Measurements from ENCODE around the gene VASN.

VASN gene

DNA sequence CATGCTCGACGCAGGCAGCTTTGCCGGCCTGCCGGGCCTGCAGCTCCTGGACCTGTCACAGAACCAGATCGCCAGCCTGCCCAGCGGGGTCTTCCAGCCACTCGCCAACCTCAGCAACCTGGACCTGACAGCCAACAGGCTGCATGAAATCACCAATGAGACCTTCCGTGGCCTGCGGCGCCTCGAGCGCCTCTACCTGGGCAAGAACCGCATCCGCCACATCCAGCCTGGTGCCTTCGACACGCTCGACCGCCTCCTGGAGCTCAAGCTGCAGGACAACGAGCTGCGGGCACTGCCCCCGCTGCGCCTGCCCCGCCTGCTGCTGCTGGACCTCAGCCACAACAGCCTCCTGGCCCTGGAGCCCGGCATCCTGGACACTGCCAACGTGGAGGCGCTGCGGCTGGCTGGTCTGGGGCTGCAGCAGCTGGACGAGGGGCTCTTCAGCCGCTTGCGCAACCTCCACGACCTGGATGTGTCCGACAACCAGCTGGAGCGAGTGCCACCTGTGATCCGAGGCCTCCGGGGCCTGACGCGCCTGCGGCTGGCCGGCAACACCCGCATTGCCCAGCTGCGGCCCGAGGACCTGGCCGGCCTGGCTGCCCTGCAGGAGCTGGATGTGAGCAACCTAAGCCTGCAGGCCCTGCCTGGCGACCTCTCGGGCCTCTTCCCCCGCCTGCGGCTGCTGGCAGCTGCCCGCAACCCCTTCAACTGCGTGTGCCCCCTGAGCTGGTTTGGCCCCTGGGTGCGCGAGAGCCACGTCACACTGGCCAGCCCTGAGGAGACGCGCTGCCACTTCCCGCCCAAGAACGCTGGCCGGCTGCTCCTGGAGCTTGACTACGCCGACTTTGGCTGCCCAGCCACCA is 9.7 kb downstream of the VASN start:
- H3K4me3 ChIP-seq (ENCODE audit: control insufficient read depth, low read depth, low read length): no peak overlapping the region
- TF ChIP-seq, protein P1, sequence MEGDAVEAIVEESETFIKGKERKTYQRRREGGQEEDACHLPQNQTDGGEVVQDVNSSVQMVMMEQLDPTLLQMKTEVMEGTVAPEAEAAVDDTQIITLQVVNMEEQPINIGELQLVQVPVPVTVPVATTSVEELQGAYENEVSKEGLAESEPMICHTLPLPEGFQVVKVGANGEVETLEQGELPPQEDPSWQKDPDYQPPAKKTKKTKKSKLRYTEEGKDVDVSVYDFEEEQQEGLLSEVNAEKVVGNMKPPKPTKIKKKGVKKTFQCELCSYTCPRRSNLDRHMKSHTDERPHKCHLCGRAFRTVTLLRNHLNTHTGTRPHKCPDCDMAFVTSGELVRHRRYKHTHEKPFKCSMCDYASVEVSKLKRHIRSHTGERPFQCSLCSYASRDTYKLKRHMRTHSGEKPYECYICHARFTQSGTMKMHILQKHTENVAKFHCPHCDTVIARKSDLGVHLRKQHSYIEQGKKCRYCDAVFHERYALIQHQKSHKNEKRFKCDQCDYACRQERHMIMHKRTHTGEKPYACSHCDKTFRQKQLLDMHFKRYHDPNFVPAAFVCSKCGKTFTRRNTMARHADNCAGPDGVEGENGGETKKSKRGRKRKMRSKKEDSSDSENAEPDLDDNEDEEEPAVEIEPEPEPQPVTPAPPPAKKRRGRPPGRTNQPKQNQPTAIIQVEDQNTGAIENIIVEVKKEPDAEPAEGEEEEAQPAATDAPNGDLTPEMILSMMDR (IDR thresholded peaks at IDR 0.05; ENCODE audit: control insufficient read depth, insufficient read depth, low read depth, low read length, missing control alignments): no peak
- DNase-seq (ENCODE audit: low read depth): no peak

DNA sequence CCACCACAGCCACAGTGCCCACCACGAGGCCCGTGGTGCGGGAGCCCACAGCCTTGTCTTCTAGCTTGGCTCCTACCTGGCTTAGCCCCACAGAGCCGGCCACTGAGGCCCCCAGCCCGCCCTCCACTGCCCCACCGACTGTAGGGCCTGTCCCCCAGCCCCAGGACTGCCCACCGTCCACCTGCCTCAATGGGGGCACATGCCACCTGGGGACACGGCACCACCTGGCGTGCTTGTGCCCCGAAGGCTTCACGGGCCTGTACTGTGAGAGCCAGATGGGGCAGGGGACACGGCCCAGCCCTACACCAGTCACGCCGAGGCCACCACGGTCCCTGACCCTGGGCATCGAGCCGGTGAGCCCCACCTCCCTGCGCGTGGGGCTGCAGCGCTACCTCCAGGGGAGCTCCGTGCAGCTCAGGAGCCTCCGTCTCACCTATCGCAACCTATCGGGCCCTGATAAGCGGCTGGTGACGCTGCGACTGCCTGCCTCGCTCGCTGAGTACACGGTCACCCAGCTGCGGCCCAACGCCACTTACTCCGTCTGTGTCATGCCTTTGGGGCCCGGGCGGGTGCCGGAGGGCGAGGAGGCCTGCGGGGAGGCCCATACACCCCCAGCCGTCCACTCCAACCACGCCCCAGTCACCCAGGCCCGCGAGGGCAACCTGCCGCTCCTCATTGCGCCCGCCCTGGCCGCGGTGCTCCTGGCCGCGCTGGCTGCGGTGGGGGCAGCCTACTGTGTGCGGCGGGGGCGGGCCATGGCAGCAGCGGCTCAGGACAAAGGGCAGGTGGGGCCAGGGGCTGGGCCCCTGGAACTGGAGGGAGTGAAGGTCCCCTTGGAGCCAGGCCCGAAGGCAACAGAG is 10.5 kb downstream of the VASN start:
- DNase-seq (ENCODE audit: low read depth): no peak
- H3K4me3 ChIP-seq (ENCODE audit: control insufficient read depth, low read depth, low read length): no peak overlapping the region
- TF ChIP-seq, protein P1 (IDR thresholded peaks at IDR 0.05; ENCODE audit: control insufficient read depth, insufficient read depth, low read depth, low read length, missing control alignments): no peak

DNA sequence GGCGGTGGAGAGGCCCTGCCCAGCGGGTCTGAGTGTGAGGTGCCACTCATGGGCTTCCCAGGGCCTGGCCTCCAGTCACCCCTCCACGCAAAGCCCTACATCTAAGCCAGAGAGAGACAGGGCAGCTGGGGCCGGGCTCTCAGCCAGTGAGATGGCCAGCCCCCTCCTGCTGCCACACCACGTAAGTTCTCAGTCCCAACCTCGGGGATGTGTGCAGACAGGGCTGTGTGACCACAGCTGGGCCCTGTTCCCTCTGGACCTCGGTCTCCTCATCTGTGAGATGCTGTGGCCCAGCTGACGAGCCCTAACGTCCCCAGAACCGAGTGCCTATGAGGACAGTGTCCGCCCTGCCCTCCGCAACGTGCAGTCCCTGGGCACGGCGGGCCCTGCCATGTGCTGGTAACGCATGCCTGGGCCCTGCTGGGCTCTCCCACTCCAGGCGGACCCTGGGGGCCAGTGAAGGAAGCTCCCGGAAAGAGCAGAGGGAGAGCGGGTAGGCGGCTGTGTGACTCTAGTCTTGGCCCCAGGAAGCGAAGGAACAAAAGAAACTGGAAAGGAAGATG is 11.2 kb downstream of the VASN start:
- H3K4me3 ChIP-seq (ENCODE audit: control insufficient read depth, low read depth, low read length): no peak overlapping the region
- TF ChIP-seq, protein P1 (IDR thresholded peaks at IDR 0.05; ENCODE audit: control insufficient read depth, insufficient read depth, low read depth, low read length, missing control alignments): no peak
- DNase-seq (ENCODE audit: low read depth): no peak

DNA sequence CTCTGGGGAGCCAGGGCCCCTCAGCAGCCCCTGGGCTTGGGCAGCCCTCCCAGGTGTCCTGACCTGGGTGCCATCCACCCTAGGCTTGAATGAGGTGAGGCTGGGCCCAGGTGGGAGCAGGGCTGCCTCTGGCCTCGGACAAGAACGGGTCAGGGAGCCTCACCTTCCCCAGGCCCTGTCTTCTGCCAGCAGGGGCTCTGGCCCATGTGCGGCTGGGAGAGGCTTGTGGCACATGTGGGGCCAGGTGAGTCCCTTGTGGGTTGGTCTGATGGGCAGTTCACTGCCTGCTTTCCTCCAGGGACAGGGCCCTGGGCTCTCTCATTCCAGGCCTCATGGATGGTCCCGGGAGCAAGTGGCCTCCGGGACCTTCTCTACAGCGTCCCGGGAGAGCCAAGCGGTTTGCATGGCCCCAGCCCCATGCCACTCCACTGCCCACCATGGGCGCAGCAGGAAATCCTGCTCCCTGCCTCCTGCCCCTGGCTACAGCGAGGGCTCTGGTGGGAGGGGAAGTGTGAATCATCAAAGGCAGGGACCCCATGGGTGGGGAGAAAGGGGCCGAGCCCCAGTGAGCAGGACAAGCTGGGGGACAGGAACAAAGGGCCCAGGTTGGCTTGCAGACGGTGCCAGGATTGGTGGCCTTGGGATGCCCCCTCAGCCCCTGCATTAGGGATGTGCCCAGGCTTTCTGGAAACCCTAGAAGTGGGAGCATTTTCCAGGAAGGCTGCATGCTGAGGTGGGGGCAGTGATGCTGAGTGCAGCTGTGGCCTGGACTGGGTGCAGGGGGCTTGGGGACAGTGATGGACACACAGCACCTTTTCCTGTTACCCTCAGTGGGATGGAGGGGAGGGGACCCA is 12.2 kb downstream of the VASN start:
- TF ChIP-seq, protein P1 (IDR thresholded peaks at IDR 0.05; ENCODE audit: control insufficient read depth, insufficient read depth, low read depth, low read length, missing control alignments): no peak
- H3K4me3 ChIP-seq (ENCODE audit: control insufficient read depth, low read depth, low read length): no peak overlapping the region
- no peak for DNase-seq (ENCODE audit: low read depth)

DNA sequence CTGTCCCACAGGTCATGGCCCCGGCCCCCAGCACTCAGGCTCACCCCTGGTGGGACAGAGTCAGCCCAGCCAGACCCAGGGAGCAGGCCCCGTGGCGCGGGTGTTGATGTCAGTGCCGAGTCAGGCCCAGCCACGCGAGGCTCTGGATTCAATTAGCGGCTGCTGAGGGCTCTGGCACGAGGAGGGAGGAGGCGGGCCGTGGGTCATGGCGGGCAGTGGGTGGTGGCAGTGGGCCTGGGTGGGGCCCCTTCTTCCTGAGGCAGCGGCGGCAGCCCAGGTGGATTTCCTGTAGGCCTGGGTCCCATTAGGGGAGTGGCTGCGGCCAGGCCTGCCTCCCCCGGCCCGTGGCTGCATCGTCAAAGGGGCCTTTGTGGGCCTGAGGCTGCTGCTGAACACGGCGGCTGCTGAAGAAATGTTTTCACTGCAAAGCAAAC is 12.9 kb downstream of the VASN start:
- no peak for DNase-seq (ENCODE audit: low read depth)
- TF ChIP-seq, protein P1 (IDR thresholded peaks at IDR 0.05; ENCODE audit: control insufficient read depth, insufficient read depth, low read depth, low read length, missing control alignments): no peak
- no peak overlapping the region for H3K4me3 ChIP-seq (ENCODE audit: control insufficient read depth, low read depth, low read length)

All from AG09309 (cell line).